ENCODE results near the gene SLC39A11. TPM values are rescaled to one million over a fixed set of nuclear protein-coding genes. Genes with fewer than 3 reads are reported as not detected.

The SLC39A11 gene
- polyA plus RNA-seq, 1 donor from 2014 or later, result 8.0 TPM

DNA sequence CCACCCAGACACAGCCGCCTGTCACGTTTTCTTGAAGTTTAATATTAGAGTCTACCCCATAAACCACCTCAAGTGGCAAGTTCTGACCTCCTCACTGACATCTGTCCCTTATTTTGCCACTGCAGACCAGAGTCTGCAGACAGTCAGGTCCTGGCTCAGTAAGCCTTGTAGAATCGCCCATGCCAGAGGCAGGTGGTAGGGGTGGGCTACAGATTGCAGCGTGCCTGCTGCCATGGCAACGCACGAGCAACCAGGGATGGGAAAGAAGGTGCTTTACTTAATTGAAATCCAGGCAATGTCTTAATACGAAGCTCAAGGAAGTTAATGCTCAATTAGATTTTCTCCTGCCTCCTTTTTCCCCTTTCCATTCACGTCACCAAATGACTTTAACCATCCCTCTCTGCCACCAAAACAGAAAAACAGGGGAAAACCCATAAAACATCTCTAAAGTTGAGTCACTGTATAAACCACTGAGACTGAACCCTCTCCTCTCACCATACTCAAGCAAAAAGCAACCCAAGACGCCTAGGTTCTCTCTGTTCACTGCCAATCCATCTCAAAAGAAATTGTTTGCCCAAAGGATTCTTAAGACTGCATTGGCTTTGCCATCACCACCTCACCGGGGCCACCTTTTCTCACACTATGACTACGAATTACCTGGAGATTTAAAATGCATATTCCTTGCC lies 228.8 kb downstream of the SLC39A11 start:
- Histone ChIP-seq H3K27ac (ENCODE audit: low read length) (no peak overlapping the region), H3K9me3 (ENCODE audit: low read length) (no peaks in the 10 kb centered on the region), H4K20me1 (ENCODE audit: insufficient read depth) (no peaks in the 10 kb centered on the region), H3K9ac (ENCODE audit: low read length) (no peak overlapping the region), H3K27me3 (ENCODE audit: insufficient read depth, low read depth, low read length) (no peaks in the 10 kb centered on the region), H3F3A (ENCODE audit: insufficient read depth, low read length, poor library complexity, severe bottlenecking) (no peaks in the 10 kb centered on the region), H2AFZ (ENCODE audit: low read depth, low read length) (no peak overlapping the region), H3K4me3 (ENCODE audit: low read length) (no peak overlapping the region), H3K79me2 (replicated peaks; ENCODE audit: insufficient read depth, low read length) (no peaks in the 10 kb centered on the region), H3K36me3 (ENCODE audit: insufficient read depth, low read length) (no peaks in the 10 kb centered on the region), H3K4me2 (ENCODE audit: low read length) (no peak overlapping the region), H3K9me2 (ENCODE audit: insufficient read depth, low read length) (no peaks in the 10 kb centered on the region)
- TF ChIP-seq CTCF (IDR thresholded peaks at IDR 0.05; ENCODE audit: poor library complexity, severe bottlenecking), result no peak
- no peak for TF ChIP-seq POLR2AphosphoS5 (IDR thresholded peaks at IDR 0.05)
- TF ChIP-seq TAF1 (IDR thresholded peaks at IDR 0.05; ENCODE audit: low read depth), result no peak

DNA sequence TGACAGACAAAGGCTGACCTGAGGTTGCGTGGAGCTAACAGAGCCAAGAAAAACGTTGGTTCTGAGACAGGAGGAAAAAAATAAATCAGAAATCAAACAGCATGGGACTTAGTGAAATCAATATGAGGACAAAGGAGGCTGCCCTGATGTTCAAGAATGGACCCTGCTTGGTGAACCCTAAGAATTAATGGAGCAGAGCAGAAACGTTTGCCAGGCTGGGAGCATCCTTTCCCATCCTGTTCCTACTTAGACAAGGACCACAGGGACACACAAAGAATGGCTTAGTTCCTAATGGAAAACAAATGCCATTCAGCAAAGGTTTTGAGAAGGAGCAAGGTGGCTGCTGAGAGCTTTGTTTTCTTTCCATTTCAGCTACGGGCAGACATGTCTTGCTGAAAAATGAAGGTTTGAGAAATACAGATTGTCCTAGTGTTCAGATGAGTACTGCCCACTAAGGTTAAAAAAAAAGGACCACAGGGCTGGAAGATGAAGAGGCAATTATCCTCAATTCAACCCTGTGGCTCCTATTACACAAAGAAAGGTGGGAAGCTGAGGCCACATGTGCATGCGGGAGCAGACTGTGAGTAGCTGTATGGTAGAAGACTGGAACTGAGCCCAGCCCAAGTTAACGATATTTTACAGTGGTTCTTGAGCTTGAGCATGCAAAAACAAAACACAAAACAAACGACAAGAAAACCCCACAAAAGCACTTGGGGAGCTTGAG lies 230.1 kb downstream of the SLC39A11 start:
- Histone ChIP-seq H3K27me3 (ENCODE audit: insufficient read depth, low read depth, low read length) (no peaks in the 10 kb centered on the region), H4K20me1 (ENCODE audit: insufficient read depth) (no peaks in the 10 kb centered on the region), H3F3A (ENCODE audit: insufficient read depth, low read length, poor library complexity, severe bottlenecking) (no peaks in the 10 kb centered on the region), H3K79me2 (replicated peaks; ENCODE audit: insufficient read depth, low read length) (no peaks in the 10 kb centered on the region), H2AFZ (ENCODE audit: low read depth, low read length) (no peak overlapping the region), H3K9ac (ENCODE audit: low read length) (peak overlapping the region; percentile 5), H3K36me3 (ENCODE audit: insufficient read depth, low read length) (no peaks in the 10 kb centered on the region), H3K4me2 (ENCODE audit: low read length) (no peak overlapping the region), H3K9me2 (ENCODE audit: insufficient read depth, low read length) (no peaks in the 10 kb centered on the region), H3K4me3 (ENCODE audit: low read length) (no peak overlapping the region), H3K9me3 (ENCODE audit: low read length) (no peaks in the 10 kb centered on the region), H3K27ac (ENCODE audit: low read length) (peak overlapping the region; percentile 42)
- no peak for TF ChIP-seq MXI1 (conservative IDR thresholded peaks at IDR 0.05; ENCODE audit: poor library complexity, severe bottlenecking)
- TF ChIP-seq EZH2 (IDR thresholded peaks at IDR 0.05; ENCODE audit: borderline replicate concordance, insufficient read depth, low read length, poor library complexity, severe bottlenecking), result no peak
- TF ChIP-seq, protein P1, sequence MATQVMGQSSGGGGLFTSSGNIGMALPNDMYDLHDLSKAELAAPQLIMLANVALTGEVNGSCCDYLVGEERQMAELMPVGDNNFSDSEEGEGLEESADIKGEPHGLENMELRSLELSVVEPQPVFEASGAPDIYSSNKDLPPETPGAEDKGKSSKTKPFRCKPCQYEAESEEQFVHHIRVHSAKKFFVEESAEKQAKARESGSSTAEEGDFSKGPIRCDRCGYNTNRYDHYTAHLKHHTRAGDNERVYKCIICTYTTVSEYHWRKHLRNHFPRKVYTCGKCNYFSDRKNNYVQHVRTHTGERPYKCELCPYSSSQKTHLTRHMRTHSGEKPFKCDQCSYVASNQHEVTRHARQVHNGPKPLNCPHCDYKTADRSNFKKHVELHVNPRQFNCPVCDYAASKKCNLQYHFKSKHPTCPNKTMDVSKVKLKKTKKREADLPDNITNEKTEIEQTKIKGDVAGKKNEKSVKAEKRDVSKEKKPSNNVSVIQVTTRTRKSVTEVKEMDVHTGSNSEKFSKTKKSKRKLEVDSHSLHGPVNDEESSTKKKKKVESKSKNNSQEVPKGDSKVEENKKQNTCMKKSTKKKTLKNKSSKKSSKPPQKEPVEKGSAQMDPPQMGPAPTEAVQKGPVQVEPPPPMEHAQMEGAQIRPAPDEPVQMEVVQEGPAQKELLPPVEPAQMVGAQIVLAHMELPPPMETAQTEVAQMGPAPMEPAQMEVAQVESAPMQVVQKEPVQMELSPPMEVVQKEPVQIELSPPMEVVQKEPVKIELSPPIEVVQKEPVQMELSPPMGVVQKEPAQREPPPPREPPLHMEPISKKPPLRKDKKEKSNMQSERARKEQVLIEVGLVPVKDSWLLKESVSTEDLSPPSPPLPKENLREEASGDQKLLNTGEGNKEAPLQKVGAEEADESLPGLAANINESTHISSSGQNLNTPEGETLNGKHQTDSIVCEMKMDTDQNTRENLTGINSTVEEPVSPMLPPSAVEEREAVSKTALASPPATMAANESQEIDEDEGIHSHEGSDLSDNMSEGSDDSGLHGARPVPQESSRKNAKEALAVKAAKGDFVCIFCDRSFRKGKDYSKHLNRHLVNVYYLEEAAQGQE (IDR thresholded peaks at IDR 0.05; ENCODE audit: borderline replicate concordance), result no peak
- TF ChIP-seq TAF1 (IDR thresholded peaks at IDR 0.05; ENCODE audit: low read depth), result no peak
- no peak for TF ChIP-seq CTCF (IDR thresholded peaks at IDR 0.05; ENCODE audit: poor library complexity, severe bottlenecking)
- TF ChIP-seq POLR2AphosphoS5 (IDR thresholded peaks at IDR 0.05), result no peak
- no peak for TF ChIP-seq SMC3 (conservative IDR thresholded peaks at IDR 0.05; ENCODE audit: poor library complexity)
- TF ChIP-seq EP300 (conservative IDR thresholded peaks at IDR 0.05; ENCODE audit: poor library complexity, severe bottlenecking), result no peak
- TF ChIP-seq RAD21 (conservative IDR thresholded peaks at IDR 0.05), result no peak
